Activated T-cell treated with anti-CD3 and anti-CD28 coated beads, Interleukin-2, amount 50 U/mL, for 72 hours (primary cell): ENCODE measurements around the gene ACO2. TPM values are rescaled to one million over a fixed set of nuclear protein-coding genes. Genes with fewer than 3 reads are reported as not detected.
A peak's percentile ranks its signal among the peaks of the same experiment; 100 is the strongest.
"Not testable (repeated sequence)": the region's sequence is repeated elsewhere in the genome, so short reads cannot be mapped to it uniquely, and the experiment has no call there.

Experiments
- ATAC-seq, 2 donors: fragments of 150-1000 bp; cut with Tn5 transposase; replicated peaks in 1 of 2; 2 replicates each; pipeline ENCODE4 v1.10.0; 2021; ENCODE audit warnings: moderate library complexity in 2 of 2, mild to moderate bottlenecking in 1 of 2
- DNase-seq, 2 donors: peaks; one replicate each; pipeline ENCODE4 v3.0.0; 2021 to 2022; ENCODE audit warnings: mixed read lengths in 1 of 2
- H3K27ac Mint-ChIP-seq: one replicate; pipeline ENCODE4 v1.8.0; 2022; ENCODE audit warnings: mild to moderate bottlenecking, moderate library complexity, mixed read lengths
- H3K27me3 Mint-ChIP-seq: one replicate; pipeline ENCODE4 v1.8.0; 2022; ENCODE audit warnings: low read depth, mixed read lengths
- H3K36me3 Mint-ChIP-seq, 2 donors: one replicate each; pipeline ENCODE4 v1.8.0; 2022; ENCODE audit warnings: mixed read lengths in 2 of 2, mild to moderate bottlenecking in 1 of 2; ENCODE audit not compliant: insufficient read depth in 2 of 2
- H3K4me1 Mint-ChIP-seq: one replicate; pipeline ENCODE4 v1.8.0; 2022; ENCODE audit warnings: low read depth, mixed read lengths
- H3K4me3 Mint-ChIP-seq, 2 donors: one replicate each; pipeline ENCODE4 v1.8.0; 2022; ENCODE audit warnings: mild to moderate bottlenecking in 2 of 2, mixed read lengths in 2 of 2, moderate library complexity in 2 of 2
- H3K9me3 Mint-ChIP-seq, 2 donors: one replicate each; pipeline ENCODE4 v1.8.0; 2022; ENCODE audit warnings: mixed read lengths in 2 of 2
- total RNA-seq, 2 donors: library from RNA; stranded (reverse); gene quantifications; one replicate each; pipeline ENCODE4 v1.2.3, GENCODE V29; 2022

The ACO2 gene
- total RNA-seq, result 10 to 100 TPM; 73.3 to 74.9 TPM

DNA sequence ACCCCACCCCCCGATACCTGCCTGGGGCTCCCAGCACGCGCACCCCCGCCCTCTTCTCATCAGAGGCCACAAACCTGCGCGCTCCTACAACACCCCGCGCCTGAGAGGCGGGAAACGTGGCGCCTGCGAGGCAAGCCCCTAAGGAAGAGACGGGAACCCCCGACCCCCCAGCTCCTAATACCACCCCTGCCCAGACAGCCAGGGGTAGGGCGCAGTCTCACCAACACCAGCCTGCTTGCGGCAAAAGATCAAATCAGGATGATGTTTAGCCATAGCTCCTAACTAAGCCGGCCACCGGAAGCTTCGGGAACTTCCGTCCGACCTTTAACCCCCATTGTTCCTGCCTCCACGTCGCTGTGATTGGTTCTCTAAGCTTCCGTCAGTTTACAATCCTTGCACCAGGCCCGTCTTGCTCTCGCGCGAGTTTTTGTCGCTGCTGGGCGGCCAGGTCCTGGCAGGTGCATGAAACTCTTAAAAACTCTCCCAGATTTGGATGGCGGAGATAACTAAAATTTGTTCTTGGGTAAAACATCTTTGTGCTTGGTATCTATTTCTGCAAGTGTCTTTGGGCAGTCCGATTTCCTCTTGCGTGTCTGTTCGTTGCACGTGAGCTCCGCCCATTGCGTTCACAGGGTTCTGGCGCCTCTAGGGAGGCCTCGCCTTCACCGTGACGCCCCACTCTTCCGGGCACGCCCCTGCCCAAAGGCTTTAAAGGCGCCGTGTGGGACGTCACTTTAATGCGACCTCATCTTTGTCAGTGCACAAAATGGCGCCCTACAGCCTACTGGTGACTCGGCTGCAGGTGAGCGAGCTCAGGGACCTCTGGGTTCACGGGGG is at the start of gene ACO2, which contains the start of gene PHF5A:
Gene ACO2, plus strand, starts transcription at position 737 of the 837 bp plus-strand sequence. Its CDS starts 30 bp downstream, at position 767.
Gene PHF5A, minus strand, starts transcription at position 312 of the 837 bp plus-strand sequence. Its CDS starts 39 bp downstream, at position 273.
- Mint-ChIP-seq H3K9me3 (no peaks in the 10 kb centered on the region), H3K27ac (peak within 1 kb of the TSS; percentile 95), H3K4me3 (peak within 1 kb of the TSS; percentile 83 to 98), H3K36me3 (peaks cover 16 to 24% of the 10 kb centered on the region in 2 donors), H3K4me1 (peaks cover 61% of the 10 kb centered on the region), H3K27me3 (no peaks in the 10 kb centered on the region)
- ATAC-seq (peak; percentile 95), DNase-seq (peak; percentile 98)

GRCh38 chr22:41425660-41426365 is 43.1 kb upstream of the ACO2 start:
- Mint-ChIP-seq H3K9me3 (no peaks in the 10 kb centered on the region), H3K4me3 (peak overlapping the region; percentile 54 to 58), H3K27me3 (no peaks in the 10 kb centered on the region), H3K4me1 (peaks cover 23% of the 10 kb centered on the region), H3K36me3 (peaks cover 7 to 8% of the 10 kb centered on the region in 2 donors), H3K27ac (peak overlapping the region; percentile 14)
- ATAC-seq (peak; percentile 96 to 98), DNase-seq (peak; percentile 70 to 72)

- DNase-seq (no peak), ATAC-seq (no peak)
- Mint-ChIP-seq H3K4me1 (peaks cover 23% of the 10 kb centered on the region), H3K9me3 (no peaks in the 10 kb centered on the region), H3K36me3 (peaks cover 5 to 9% of the 10 kb centered on the region in 2 donors), H3K4me3 (no peak overlapping the region), H3K27me3 (no peaks in the 10 kb centered on the region), H3K27ac (no peak overlapping the region)
Observed at GRCh38 chr22:41429232-41429950, 39.5 kb upstream of the ACO2 start.

DNA sequence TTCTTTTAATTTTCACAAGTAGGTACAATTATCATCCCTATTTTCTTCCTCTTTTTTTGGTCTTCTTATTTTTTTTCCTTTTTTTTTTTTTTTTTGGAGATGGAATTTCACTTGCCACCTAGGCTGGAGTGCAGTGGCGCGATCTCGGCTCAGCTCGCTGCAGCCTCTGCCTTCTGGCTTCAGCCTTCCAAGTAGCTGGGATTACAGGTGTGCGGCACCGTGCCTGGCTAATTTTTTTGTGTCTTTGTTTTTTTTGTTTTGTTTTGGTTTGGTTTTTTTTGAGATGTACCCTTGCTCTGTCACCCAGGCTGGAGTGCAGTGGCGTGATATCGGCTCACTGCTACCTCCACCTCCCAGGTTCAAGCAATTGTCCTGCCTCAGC is 39.0 kb upstream of the ACO2 start:
- Mint-ChIP-seq H3K9me3 (no peaks in the 10 kb centered on the region), H3K4me1 (peaks cover 21% of the 10 kb centered on the region), H3K36me3 (peaks cover 5 to 9% of the 10 kb centered on the region in 2 donors), H3K27me3 (no peaks in the 10 kb centered on the region), H3K27ac (peak overlapping the region; percentile 75), H3K4me3 (no peak overlapping the region)
- DNase-seq (no peak), ATAC-seq (no peak)

DNA sequence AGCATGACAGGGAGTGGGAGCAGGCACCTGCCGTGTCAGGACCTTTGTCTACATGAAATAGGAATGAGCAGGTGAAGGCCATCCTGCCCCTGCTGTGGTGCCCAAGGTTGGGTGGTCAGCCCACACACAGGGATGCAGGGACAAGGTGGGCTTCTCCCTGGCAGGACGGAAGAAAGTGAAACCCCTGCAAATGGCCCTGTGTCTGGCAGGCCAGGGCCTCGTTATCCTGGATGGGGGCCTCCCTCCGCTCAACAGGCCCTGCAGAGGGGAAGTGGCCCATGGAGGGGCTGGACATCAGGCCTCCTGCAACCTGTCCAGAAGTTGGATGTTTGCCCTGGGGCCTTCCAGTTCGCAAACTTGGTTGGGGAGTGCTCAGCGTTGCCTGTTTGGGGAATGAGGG is 37.3 kb upstream of the ACO2 start:
- peaks cover 4 to 17% of the 10 kb centered on the region in 2 donors for H3K36me3 Mint-ChIP-seq
- DNase-seq (no peak), ATAC-seq (no peak)
- H3K27me3 Mint-ChIP-seq, result no peaks in the 10 kb centered on the region
- peaks cover 4% of the 10 kb centered on the region for H3K4me1 Mint-ChIP-seq
- no peak overlapping the region for H3K4me3 Mint-ChIP-seq
- H3K27ac Mint-ChIP-seq, result no peak overlapping the region
- no peaks in the 10 kb centered on the region for H3K9me3 Mint-ChIP-seq

- DNase-seq, H3K9me3 Mint-ChIP-seq, H3K4me1 Mint-ChIP-seq, H3K27me3 Mint-ChIP-seq, H3K4me3 Mint-ChIP-seq, H3K27ac Mint-ChIP-seq, ATAC-seq: not testable (repeated sequence)
- peaks cover 4 to 17% of the 10 kb centered on the region in 2 donors for H3K36me3 Mint-ChIP-seq
Observed at GRCh38 chr22:41433480-41433879, 35.4 kb upstream of the ACO2 start.

- not testable (repeated sequence) for H3K4me1 Mint-ChIP-seq, H3K4me3 Mint-ChIP-seq, ATAC-seq, DNase-seq, H3K9me3 Mint-ChIP-seq, H3K27me3 Mint-ChIP-seq, H3K27ac Mint-ChIP-seq
- H3K36me3 Mint-ChIP-seq, result peaks cover 4 to 17% of the 10 kb centered on the region in 2 donors
Observed at GRCh38 chr22:41434361-41435003, 34.4 kb upstream of the ACO2 start.

DNA sequence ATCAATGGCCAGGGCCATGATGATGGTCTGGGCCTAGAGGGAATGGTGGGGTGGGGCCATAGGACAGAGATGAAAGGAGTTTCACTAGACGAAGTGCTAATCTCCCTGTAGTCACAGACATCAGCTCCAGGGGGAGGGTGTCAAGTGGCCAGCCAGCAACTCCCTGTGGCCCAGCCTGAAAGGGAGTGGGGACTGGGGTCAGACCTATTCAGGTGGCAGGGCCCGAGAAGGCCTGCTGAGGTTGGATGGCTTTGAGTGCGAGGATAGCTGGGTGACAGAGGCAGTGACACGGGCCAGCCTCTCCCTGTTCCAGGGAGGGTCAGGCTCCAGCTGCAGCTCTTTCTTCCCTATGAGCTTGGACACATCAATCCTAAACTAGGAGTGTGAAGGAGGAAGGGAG is 33.4 kb upstream of the ACO2 start:
- no peak overlapping the region for H3K4me3 Mint-ChIP-seq
- no peaks in the 10 kb centered on the region for H3K9me3 Mint-ChIP-seq
- ATAC-seq (no peak), DNase-seq (no peak)
- H3K4me1 Mint-ChIP-seq, result peaks cover 5% of the 10 kb centered on the region
- H3K27me3 Mint-ChIP-seq, result no peaks in the 10 kb centered on the region
- peak overlapping the region; percentile 26 for H3K27ac Mint-ChIP-seq
- peaks cover 4 to 22% of the 10 kb centered on the region in 2 donors for H3K36me3 Mint-ChIP-seq

GRCh38 chr22:41436322-41437113 is 32.4 kb upstream of the ACO2 start:
- no peak overlapping the region for H3K27ac Mint-ChIP-seq

GRCh38 chr22:41437198-41437597 is 31.7 kb upstream of the ACO2 start:
- no peak for DNase-seq
- Mint-ChIP-seq H3K4me1 (peaks cover 14% of the 10 kb centered on the region), H3K4me3 (no peak overlapping the region), H3K27me3 (no peaks in the 10 kb centered on the region), H3K36me3 (peaks cover 4 to 20% of the 10 kb centered on the region in 2 donors), H3K27ac (no peak overlapping the region), H3K9me3 (no peaks in the 10 kb centered on the region)
- ATAC-seq, result no peak

More at GRCh38 chr22:41436322-41437113, 32.4 kb upstream of the ACO2 start:
- H3K9me3 Mint-ChIP-seq, result no peaks in the 10 kb centered on the region
- H3K27me3 Mint-ChIP-seq, result no peaks in the 10 kb centered on the region
- peaks cover 12% of the 10 kb centered on the region for H3K4me1 Mint-ChIP-seq
- H3K36me3 Mint-ChIP-seq, result peaks cover 4 to 20% of the 10 kb centered on the region in 2 donors
- ATAC-seq, result no peak
- no peak overlapping the region for H3K4me3 Mint-ChIP-seq
- no peak for DNase-seq

DNA sequence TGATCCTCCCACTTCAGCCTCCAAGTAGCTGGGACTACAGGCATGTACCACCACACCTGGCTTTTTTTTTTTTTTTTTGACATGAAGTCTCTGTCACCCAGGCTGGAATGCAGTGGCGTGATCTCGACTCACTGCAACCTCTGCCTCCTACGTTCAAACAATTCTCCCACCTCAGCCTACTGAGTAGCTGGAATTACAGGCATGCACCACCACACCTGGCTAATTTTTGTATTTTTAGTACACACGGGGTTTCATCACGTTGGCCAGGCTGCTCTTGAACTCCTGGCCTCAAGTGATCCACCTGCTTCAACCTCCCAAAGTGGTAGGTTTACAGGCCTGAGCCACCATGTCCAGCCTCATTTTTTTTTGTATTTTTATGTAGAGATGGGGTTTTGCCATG is 28.4 kb upstream of the ACO2 start:
- not testable (repeated sequence) for ATAC-seq, H3K9me3 Mint-ChIP-seq, DNase-seq, H3K4me3 Mint-ChIP-seq, H3K27me3 Mint-ChIP-seq
- peaks cover 35% of the 10 kb centered on the region for H3K4me1 Mint-ChIP-seq
- peaks cover 5 to 24% of the 10 kb centered on the region in 2 donors for H3K36me3 Mint-ChIP-seq
- H3K27ac Mint-ChIP-seq, result peak overlapping the region; percentile 82
